Panc1 (cell line): ENCODE data around the gene REXO5. TPM values are rescaled to one million over a fixed set of nuclear protein-coding genes. Genes with fewer than 3 reads are reported as not detected.

Source experiments
- ATAC-seq: fragments of 200-7000 bp; cut with Tn5 transposase; 2 replicates; pipeline ENCODE4 v1.9.1; 2020; ENCODE audit warnings: mild to moderate bottlenecking, moderate library complexity
- BruUV-seq: library from RNA; stranded (reverse); fragments of 400-500 nt; replicated peaks from 2 replicates; lab custom pipeline; 2021; lab: Mats Ljungman, UMichigan
- CTCF ChIA-PET: fragments of 300-600 bp; sonication (Branson Sonifier 250); formaldehyde crosslinking; loops from one replicate; lab custom pipeline; 2022; ENCODE audit warnings: antibody characterized with exemption; lab: Charles Lee
- POLR2A ChIA-PET: fragments of 300-600 bp; sonication (Branson Sonifier 250); formaldehyde crosslinking; loops from one replicate; lab custom pipeline; 2022; ENCODE audit warnings: antibody characterized with exemption; lab: Charles Lee
- DNase-seq: peaks from one replicate; pipeline ENCODE4 v3.0.0-alpha.2; 2010; ENCODE audit warnings: low read depth, low spot score
- H3K27ac ChIP-seq: 2 replicates; pipeline ENCODE4 v1.5.1; 2011; ENCODE audit warnings: mild to moderate bottlenecking, low read length, inconsistent platforms
- H3K27me3 ChIP-seq: fragments of 200-500 bp; sonication (Bioruptor generic); 2 replicates; pipeline ENCODE4 v1.6.0; 2014; ENCODE audit warnings: low read length, inconsistent platforms; ENCODE audit not compliant: control insufficient read depth, insufficient read depth
- H3K36me3 ChIP-seq: fragments of 200-500 bp; sonication (Bioruptor generic); 2 replicates; pipeline ENCODE4 v1.5.1; 2014; ENCODE audit warnings: inconsistent platforms, mild to moderate bottlenecking, low read length, moderate library complexity; ENCODE audit not compliant: control insufficient read depth, insufficient read depth
- H3K4me1 ChIP-seq: 2 replicates; pipeline ENCODE4 v1.5.1; 2011; ENCODE audit warnings: inconsistent platforms, mild to moderate bottlenecking, low read length, moderate library complexity; ENCODE audit not compliant: control insufficient read depth, insufficient read depth
- H3K4me3 ChIP-seq, 2 experiments: 2 replicates each; pipeline ENCODE4 v1.5.1; 2011 to 2012; ENCODE audit warnings: low read depth in 2 of 2, low read length in 2 of 2, mild to moderate bottlenecking in 2 of 2, inconsistent platforms in 1 of 2, moderate library complexity in 1 of 2
- H3K9me3 ChIP-seq: fragments of 200-500 bp; sonication (Bioruptor generic); 2 replicates; pipeline ENCODE4 v1.5.1; 2014; ENCODE audit warnings: low read depth, mild to moderate bottlenecking, inconsistent platforms, low read length, moderate library complexity; ENCODE audit not compliant: control insufficient read depth, insufficient read depth
- POLR2AphosphoS5 ChIP-seq: IDR thresholded peaks from 2 replicates; pipeline ENCODE4 v1.6.1; 2012; ENCODE audit warnings: mild to moderate bottlenecking, low read depth, low read length, moderate library complexity
- SIN3A ChIP-seq: IDR thresholded peaks from 2 replicates; pipeline ENCODE4 v1.6.1; 2012; ENCODE audit warnings: low read depth, mild to moderate bottlenecking, low read length, moderate library complexity, borderline replicate concordance; ENCODE audit not compliant: insufficient read depth
- TCF7L2 ChIP-seq: IDR thresholded peaks from 2 replicates; pipeline ENCODE4 v1.6.1; 2011; ENCODE audit warnings: mild to moderate bottlenecking, low read depth, low read length, inconsistent platforms
- in situ Hi-C: cut with HindIII; loops from 2 replicates; pipeline ENCODE4 v1.10.0; 2016; ENCODE audit warnings: low sequenced_read_pairs, low pct_unique_long_range_greater_than_20kb
- intact Hi-C: fragments of 100-400 bp; cut with micrococcal nuclease; formaldehyde crosslinking; loops from one replicate; pipeline ENCODE4 v1.10.0; 2022; ENCODE audit not compliant: unreplicated experiment
- total RNA-seq: library from RNA; stranded (reverse); gene quantifications from one replicate; pipeline ENCODE4 v1.2.1, GENCODE V29; 2021; ENCODE audit not compliant: unreplicated experiment
- TF ChIP-seq, protein P1 (sequence below), 2 experiments: IDR thresholded peaks; 2 replicates each; pipeline ENCODE4 v1.6.1; 2011 to 2012; ENCODE audit warnings: low read depth in 2 of 2, control low read depth in 1 of 2, low read length in 1 of 2, mild to moderate bottlenecking in 1 of 2, moderate library complexity in 1 of 2; ENCODE audit not compliant: insufficient read depth in 1 of 2
- TF ChIP-seq, protein P2 (sequence below): fragments of 450-650 bp; IDR thresholded peaks from 2 replicates; pipeline ENCODE4 v1.5.1; 2017; ENCODE audit warnings: mild to moderate bottlenecking

The REXO5 gene
- total RNA-seq, 1 experiment from 2014 or later: 13.6 TPM

DNA sequence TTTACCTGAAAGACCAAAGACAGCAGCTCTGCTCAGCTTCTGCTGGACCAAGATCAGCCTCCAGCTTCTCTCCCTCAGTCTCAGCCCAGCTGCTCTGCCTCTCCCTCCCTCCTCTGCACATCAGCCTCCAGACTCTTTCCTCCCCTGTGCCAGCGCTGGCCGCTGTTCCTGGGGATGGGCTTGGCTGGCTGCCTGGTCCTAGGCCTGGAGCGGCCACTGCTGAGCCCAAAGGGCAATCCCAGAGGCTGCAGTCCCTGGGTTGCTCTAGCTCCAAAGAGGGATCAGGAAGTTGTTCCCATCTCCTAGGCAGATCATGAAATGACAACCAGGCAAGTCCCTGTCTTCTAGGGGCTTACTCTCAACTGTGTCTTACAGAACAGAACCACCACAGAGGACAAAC is 62.6 kb downstream of the REXO5 start:
- DNase-seq (no peak), ATAC-seq (peak; percentile 53)
- H3K4me3 ChIP-seq: no peak overlapping the region
- H3K36me3 ChIP-seq: no peaks in the 10 kb centered on the region
- intact Hi-C loops: no loop called here
- H3K27me3 ChIP-seq: no peaks in the 10 kb centered on the region
- in situ Hi-C loops: no loop called here
- H3K4me1 ChIP-seq: peaks cover 25% of the 10 kb centered on the region
- no peak overlapping the region for H3K27ac ChIP-seq
- ChIA-PET POLR2A (no interaction called here), CTCF (no interaction called here)
- BruUV-seq: no TSS peak
- no peaks in the 10 kb centered on the region for H3K9me3 ChIP-seq
- TF ChIP-seq, protein P1, sequence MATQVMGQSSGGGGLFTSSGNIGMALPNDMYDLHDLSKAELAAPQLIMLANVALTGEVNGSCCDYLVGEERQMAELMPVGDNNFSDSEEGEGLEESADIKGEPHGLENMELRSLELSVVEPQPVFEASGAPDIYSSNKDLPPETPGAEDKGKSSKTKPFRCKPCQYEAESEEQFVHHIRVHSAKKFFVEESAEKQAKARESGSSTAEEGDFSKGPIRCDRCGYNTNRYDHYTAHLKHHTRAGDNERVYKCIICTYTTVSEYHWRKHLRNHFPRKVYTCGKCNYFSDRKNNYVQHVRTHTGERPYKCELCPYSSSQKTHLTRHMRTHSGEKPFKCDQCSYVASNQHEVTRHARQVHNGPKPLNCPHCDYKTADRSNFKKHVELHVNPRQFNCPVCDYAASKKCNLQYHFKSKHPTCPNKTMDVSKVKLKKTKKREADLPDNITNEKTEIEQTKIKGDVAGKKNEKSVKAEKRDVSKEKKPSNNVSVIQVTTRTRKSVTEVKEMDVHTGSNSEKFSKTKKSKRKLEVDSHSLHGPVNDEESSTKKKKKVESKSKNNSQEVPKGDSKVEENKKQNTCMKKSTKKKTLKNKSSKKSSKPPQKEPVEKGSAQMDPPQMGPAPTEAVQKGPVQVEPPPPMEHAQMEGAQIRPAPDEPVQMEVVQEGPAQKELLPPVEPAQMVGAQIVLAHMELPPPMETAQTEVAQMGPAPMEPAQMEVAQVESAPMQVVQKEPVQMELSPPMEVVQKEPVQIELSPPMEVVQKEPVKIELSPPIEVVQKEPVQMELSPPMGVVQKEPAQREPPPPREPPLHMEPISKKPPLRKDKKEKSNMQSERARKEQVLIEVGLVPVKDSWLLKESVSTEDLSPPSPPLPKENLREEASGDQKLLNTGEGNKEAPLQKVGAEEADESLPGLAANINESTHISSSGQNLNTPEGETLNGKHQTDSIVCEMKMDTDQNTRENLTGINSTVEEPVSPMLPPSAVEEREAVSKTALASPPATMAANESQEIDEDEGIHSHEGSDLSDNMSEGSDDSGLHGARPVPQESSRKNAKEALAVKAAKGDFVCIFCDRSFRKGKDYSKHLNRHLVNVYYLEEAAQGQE (IDR thresholded peaks at IDR 0.05; ENCODE audit: insufficient read depth in 1 of 2, low read depth in 2 of 2, low read length in 1 of 2): no peak
- no peak for TF ChIP-seq SIN3A
- TF ChIP-seq TCF7L2: no peak
- TF ChIP-seq POLR2AphosphoS5: no peak
- TF ChIP-seq, protein P2, sequence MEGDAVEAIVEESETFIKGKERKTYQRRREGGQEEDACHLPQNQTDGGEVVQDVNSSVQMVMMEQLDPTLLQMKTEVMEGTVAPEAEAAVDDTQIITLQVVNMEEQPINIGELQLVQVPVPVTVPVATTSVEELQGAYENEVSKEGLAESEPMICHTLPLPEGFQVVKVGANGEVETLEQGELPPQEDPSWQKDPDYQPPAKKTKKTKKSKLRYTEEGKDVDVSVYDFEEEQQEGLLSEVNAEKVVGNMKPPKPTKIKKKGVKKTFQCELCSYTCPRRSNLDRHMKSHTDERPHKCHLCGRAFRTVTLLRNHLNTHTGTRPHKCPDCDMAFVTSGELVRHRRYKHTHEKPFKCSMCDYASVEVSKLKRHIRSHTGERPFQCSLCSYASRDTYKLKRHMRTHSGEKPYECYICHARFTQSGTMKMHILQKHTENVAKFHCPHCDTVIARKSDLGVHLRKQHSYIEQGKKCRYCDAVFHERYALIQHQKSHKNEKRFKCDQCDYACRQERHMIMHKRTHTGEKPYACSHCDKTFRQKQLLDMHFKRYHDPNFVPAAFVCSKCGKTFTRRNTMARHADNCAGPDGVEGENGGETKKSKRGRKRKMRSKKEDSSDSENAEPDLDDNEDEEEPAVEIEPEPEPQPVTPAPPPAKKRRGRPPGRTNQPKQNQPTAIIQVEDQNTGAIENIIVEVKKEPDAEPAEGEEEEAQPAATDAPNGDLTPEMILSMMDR: no peak

DNA sequence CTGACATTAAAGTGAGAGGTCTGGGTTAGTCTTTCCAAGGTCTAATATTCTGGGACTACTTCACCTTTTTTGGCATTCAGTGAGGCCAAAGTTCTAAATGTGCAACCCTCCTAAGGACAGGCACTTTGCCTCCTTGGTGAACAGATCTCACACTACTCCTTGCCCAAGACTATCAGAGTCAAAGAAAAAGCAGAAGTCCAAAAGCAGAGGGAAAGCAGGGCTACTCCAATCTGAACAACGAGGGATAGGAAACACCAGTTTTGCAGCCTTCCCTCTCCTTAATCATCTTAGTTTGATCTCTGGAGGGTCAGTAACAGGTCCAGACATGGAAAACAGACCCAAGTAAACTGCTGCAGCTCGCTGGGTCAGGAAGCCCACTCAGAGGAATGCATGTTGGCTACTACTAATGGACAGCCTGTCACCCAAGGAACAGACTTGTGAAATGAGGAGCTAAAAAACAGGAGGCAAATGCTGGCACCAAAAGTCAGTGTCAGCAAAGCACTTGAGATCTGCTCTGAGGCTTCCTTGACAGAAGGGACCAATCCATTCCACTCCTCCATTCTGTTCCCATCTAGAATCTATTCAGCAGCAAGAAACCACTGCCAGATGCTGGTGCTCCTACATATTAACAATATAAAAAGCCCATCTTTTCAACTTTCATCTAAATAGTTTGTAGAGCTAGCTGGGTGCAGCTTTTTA is 63.9 kb downstream of the REXO5 start:
- Histone ChIP-seq H3K36me3 (no peaks in the 10 kb centered on the region), H3K4me3 (no peak overlapping the region), H3K27me3 (no peaks in the 10 kb centered on the region), H3K9me3 (no peaks in the 10 kb centered on the region), H3K4me1 (peaks cover 29% of the 10 kb centered on the region), H3K27ac (no peak overlapping the region)
- TF ChIP-seq TCF7L2 (no peak), POLR2AphosphoS5 (no peak), SIN3A (no peak)
- TF ChIP-seq, protein P1 (IDR thresholded peaks at IDR 0.05; ENCODE audit: insufficient read depth in 1 of 2, low read depth in 2 of 2, low read length in 1 of 2): no peak
- TF ChIP-seq, protein P2: no peak
- DNase-seq (no peak), ATAC-seq (no peak)
- intact Hi-C loops: no loop called here
- BruUV-seq: no TSS peak
- in situ Hi-C loops: no loop called here
- POLR2A ChIA-PET: interaction anchor here (0.6 kb wide), 1 partner anchor 12 kb away, joined by 10 read pairs; no protein-coding TSS in a partner anchor
- CTCF ChIA-PET: interaction anchor here (0.6 kb wide), 1 partner anchor 184 kb away, joined by 7 read pairs; no protein-coding TSS in a partner anchor
